Kidney glomerular epithelial cell (primary cell): ENCODE data around the gene PALLD.

Experiments
- DNase-seq: peaks from one replicate; lab custom pipeline; 2025; lab: John Stamatoyannopoulos, UW

PALLD gene

GRCh38 chr4:168734703-168735678 is 238.1 kb downstream of the PALLD start:
- no peak for DNase-seq

- peak; percentile 23 for DNase-seq
Observed at GRCh38 chr4:168735735-168736134, 238.9 kb downstream of the PALLD start.

- DNase-seq, result no peak
Observed at GRCh38 chr4:168736860-168737805, 240.3 kb downstream of the PALLD start.

- DNase-seq, result no peak
Observed at GRCh38 chr4:168737806-168738172, 240.9 kb downstream of the PALLD start.

- no peak for DNase-seq
Observed at GRCh38 chr4:168739886-168740285, 243.0 kb downstream of the PALLD start.

- no peak for DNase-seq
Observed at GRCh38 chr4:168740691-168741090, 243.8 kb downstream of the PALLD start.

GRCh38 chr4:168741281-168742173 is 244.7 kb downstream of the PALLD start:
- no peak for DNase-seq

GRCh38 chr4:168743131-168743530 is 246.3 kb downstream of the PALLD start:
- DNase-seq, result no peak

GRCh38 chr4:168743601-168744000 is 246.7 kb downstream of the PALLD start:
- no peak for DNase-seq

- no peak for DNase-seq
Observed at GRCh38 chr4:168744021-168744420, 247.2 kb downstream of the PALLD start.

- DNase-seq, result no peak
Observed at GRCh38 chr4:168748807-168749206, 252.0 kb downstream of the PALLD start.

GRCh38 chr4:168751263-168752225 is 254.7 kb downstream of the PALLD start:
- DNase-seq, result no peak

GRCh38 chr4:168755598-168756477 is 259.0 kb downstream of the PALLD start:
- DNase-seq, result no peak

- no peak for DNase-seq
Observed at GRCh38 chr4:168757500-168757899, 260.6 kb downstream of the PALLD start.

- peak; percentile 99 for DNase-seq
Observed at GRCh38 chr4:168758351-168758876, 261.6 kb downstream of the PALLD start.

GRCh38 chr4:168759321-168759720 is 262.5 kb downstream of the PALLD start:
- DNase-seq, result no peak

- no peak for DNase-seq
Observed at GRCh38 chr4:168759959-168760527, 263.2 kb downstream of the PALLD start.

GRCh38 chr4:168761066-168761465 is 264.2 kb downstream of the PALLD start:
- no peak for DNase-seq

GRCh38 chr4:168765322-168765721 is 268.5 kb downstream of the PALLD start:
- no peak for DNase-seq
